Lower leg skin (tissue), 4 donors: ENCODE data around the gene CAMK2D. TPM values are rescaled to one million over a fixed set of nuclear protein-coding genes. Genes with fewer than 3 reads are reported as not detected.

Source experiments
- DNase-seq, 2 donors: peaks; one replicate each; pipeline ENCODE4 v3.0.0-alpha.2; 2019; ENCODE audit warnings: low spot score in 2 of 2
- H3K4me3 ChIP-seq: fragments of 200-600 bp; sonication (generic); 2 replicates; pipeline ENCODE4 v1.5.1; 2017; ENCODE audit warnings: mild to moderate bottlenecking, low read depth; ENCODE audit not compliant: poor library complexity, severe bottlenecking
- POLR2A ChIP-seq, 2 donors: fragments of 450-650 bp; IDR thresholded peaks; one replicate each; pipeline ENCODE4 v1.6.1; 2016 to 2017; ENCODE audit warnings: antibody characterized with exemption in 2 of 2, mild to moderate bottlenecking in 1 of 2, moderate library complexity in 1 of 2
- WGBS, 2 donors: methylation state at CpG; one replicate each; pipeline ENCODE4 v1.1.5; 2018; 5-methylcytosine and 5-hydroxymethylcytosine counted together
- intact Hi-C: fragments of 100-400 bp; cut with DNase I; formaldehyde crosslinking; loops from one replicate; pipeline ENCODE4 v1.15.0; 2023; ENCODE audit warnings: low total_unique reads
- total RNA-seq, 4 donors: library from RNA; depleted of rRNA; stranded (reverse); fragments of >200 nt; gene quantifications; one replicate each; pipeline ENCODE4 v1.1.0, GENCODE V29; 2016
- TF ChIP-seq, protein P1 (sequence below), 3 donors: fragments of 450-650 bp; IDR thresholded peaks; one replicate each; pipeline ENCODE4 v1.5.1; 2016; ENCODE audit warnings: antibody characterized with exemption in 3 of 3, mild to moderate bottlenecking in 3 of 3, moderate library complexity in 2 of 3

CAMK2D gene
- total RNA-seq, 4 donors from 2014 or later: 25.2 to 40.7 (median 32.7) TPM

DNA sequence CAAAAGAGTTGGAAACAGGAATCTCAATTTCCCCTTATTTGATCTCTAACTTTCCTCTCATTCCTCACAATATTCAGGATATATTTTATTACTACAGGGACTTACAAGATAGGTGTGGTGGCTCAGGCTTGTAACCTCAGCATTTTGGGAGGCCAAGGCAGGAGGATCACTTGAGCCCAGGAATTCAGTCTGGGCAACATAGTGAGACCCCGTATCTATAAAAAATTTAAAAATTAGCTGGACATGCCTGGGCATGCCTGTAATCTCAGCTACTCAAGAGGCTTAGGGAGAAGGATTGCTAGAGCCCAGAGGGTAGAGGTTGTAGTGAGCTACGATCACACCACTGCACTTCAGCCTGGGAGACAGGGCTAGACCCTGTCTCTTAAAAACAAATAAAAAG is 200.4 kb downstream of the CAMK2D start:
- TF ChIP-seq POLR2A (IDR thresholded peaks at IDR 0.05): no peak
- TF ChIP-seq, protein P1, sequence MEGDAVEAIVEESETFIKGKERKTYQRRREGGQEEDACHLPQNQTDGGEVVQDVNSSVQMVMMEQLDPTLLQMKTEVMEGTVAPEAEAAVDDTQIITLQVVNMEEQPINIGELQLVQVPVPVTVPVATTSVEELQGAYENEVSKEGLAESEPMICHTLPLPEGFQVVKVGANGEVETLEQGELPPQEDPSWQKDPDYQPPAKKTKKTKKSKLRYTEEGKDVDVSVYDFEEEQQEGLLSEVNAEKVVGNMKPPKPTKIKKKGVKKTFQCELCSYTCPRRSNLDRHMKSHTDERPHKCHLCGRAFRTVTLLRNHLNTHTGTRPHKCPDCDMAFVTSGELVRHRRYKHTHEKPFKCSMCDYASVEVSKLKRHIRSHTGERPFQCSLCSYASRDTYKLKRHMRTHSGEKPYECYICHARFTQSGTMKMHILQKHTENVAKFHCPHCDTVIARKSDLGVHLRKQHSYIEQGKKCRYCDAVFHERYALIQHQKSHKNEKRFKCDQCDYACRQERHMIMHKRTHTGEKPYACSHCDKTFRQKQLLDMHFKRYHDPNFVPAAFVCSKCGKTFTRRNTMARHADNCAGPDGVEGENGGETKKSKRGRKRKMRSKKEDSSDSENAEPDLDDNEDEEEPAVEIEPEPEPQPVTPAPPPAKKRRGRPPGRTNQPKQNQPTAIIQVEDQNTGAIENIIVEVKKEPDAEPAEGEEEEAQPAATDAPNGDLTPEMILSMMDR (IDR thresholded peaks at IDR 0.05): no peak

DNA sequence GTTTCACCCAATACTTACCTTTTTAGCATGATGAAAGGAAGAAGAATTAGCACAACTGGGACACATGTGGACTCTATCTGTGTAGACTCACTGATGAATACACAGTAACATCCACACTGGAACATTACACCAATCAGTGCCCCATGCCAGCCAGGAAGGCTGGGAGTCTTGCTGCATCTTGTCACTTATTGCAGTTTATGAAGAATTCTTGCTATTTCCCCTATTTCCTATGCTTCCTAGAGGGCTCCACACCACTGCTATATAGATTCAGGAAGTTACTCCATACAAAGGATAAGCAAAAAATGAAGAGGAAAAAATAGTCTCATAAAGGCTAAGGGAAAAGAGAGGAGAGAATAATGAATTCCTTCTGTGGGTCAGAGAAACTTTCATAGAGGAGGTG is 201.0 kb downstream of the CAMK2D start:
- H3K4me3 ChIP-seq: no peak overlapping the region
- no peak for TF ChIP-seq POLR2A (IDR thresholded peaks at IDR 0.05)
- TF ChIP-seq, protein P1 (IDR thresholded peaks at IDR 0.05): no peak
- intact Hi-C loops: no loop called here
- DNase-seq: no peak

More for the DNA sequence above, 200.4 kb downstream of the CAMK2D start:
- H3K4me3 ChIP-seq: no peak overlapping the region
- DNase-seq: no peak
- WGBS, 2 donors: 64 to 78% methylated on average over 2 of the region's 2 CpGs
- intact Hi-C loops: no loop called here

DNA sequence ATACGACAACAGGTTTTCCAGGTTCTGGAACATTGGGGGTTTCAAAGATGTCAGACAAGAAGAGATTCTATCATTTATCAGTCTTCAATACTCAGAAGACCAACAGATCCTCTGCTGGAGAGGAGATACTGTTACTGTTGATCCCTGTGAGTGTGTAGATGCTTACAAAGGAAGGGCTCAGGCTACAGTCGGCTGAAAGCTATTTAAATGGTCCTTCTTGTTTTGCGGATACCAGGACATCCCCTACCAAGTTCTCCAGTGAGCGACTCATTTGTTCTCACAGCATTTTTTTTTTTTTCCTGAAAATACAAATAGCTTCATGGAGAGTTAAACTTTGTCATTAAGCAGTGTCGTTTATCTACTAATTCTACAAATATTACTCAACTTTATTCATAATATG is 201.6 kb downstream of the CAMK2D start:
- H3K4me3 ChIP-seq: no peak overlapping the region
- TF ChIP-seq, protein P1 (IDR thresholded peaks at IDR 0.05): no peak
- TF ChIP-seq POLR2A (IDR thresholded peaks at IDR 0.05): no peak
- intact Hi-C loops: no loop called here
- DNase-seq: no peak
- 90 to 92% methylated on average over 5 of the region's 5 CpGs for WGBS, 2 donors

- intact Hi-C loops: no loop called here
- no peak overlapping the region for H3K4me3 ChIP-seq
- TF ChIP-seq POLR2A (IDR thresholded peaks at IDR 0.05): no peak
- TF ChIP-seq, protein P1 (IDR thresholded peaks at IDR 0.05): no peak
- DNase-seq: no peak
- WGBS, 2 donors: 73 to 80% methylated on average over 4 of the region's 4 CpGs
These were observed 205.0 kb downstream of the CAMK2D start for GRCh38 chr4:113556382-113557134.

- TF ChIP-seq, protein P1 (IDR thresholded peaks at IDR 0.05): no peak
- TF ChIP-seq POLR2A (IDR thresholded peaks at IDR 0.05): no peak
- intact Hi-C loops: no loop called here
- no peak for DNase-seq
- no peak overlapping the region for H3K4me3 ChIP-seq
- 79 to 80% methylated on average over 5 of the region's 5 CpGs for WGBS, 2 donors
These were observed 205.7 kb downstream of the CAMK2D start for GRCh38 chr4:113555868-113556267.

DNA sequence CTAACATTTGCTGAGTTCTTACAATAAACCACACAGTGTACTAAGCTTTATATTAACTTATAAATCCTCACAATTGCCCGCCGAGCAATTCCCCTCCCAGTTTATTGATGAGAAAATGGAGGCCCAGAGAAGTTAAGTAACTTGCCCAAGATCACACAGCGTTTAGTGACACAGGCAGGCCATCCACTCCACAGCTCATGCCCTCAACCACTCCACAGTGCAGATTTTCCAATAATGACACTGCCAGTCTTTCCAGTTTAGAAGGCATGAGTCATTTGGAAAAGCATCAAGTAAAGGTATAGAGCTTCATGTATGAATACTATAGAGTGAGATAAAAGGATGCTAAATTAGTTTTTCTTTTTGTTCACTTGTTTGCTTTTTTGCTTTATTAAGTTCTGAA is 208.5 kb downstream of the CAMK2D start:
- no peak for TF ChIP-seq POLR2A (IDR thresholded peaks at IDR 0.05)
- TF ChIP-seq, protein P1 (IDR thresholded peaks at IDR 0.05): no peak
- H3K4me3 ChIP-seq: no peak overlapping the region
- 86 to 94% methylated on average over 3 of the region's 3 CpGs for WGBS, 2 donors
- no peak for DNase-seq
- intact Hi-C loops: no loop called here
